ENCODE results near the gene DPP7. TPM values are rescaled to one million over a fixed set of nuclear protein-coding genes. Genes with fewer than 3 reads are reported as not detected.

The DPP7 gene
- polyA plus RNA-seq, 1 of the 3 experiments (the other 2 are of a cell fraction), result 127 TPM

DNA sequence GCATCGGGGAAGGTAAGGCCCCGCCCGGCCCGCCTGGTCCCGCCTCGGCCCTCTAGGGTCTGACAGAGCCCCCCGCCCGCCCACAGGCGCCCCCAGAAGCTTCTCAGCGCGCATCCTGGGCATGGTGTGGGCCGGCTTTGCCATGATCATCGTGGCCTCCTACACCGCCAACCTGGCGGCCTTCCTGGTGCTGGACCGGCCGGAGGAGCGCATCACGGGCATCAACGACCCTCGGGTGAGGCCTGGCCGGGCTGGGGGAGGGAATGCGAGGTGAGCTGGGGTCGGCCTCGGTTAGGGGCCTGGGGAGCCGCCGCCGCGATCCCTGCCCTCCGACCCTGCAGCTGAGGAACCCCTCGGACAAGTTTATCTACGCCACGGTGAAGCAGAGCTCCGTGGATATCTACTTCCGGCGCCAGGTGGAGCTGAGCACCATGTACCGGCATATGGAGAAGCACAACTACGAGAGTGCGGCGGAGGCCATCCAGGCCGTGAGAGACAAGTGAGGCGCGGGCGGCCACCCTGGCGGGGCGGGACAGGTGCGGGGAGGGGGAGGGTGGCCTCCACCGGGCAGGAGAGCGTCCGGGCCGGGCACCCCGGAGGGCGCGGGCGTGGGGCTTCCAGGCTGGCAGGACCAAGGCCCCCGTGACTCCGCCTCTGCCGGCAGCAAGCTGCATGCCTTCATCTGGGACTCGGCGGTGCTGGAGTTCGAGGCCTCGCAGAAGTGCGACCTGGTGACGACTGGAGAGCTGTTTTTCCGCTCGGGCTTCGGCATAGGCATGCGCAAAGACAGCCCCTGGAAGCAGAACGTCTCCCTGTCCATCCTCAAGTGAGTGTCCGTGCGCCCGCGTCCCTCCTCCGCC is 48.2 kb upstream of the DPP7 start:
- Histone ChIP-seq H3K4me1 (ENCODE audit: control insufficient read depth in 1 of 2, insufficient read depth in 2 of 2, low read depth in 1 of 2, low read length in 1 of 2) (peaks cover 0 to 3% of the 10 kb centered on the region in 2 experiments; a peak in 1 of 4 replicates), H4K20me1 (ENCODE audit: insufficient read depth) (no peaks in the 10 kb centered on the region), H3K4me3 (ENCODE audit: low read depth in 2 of 2, low read length in 1 of 2) (no peak overlapping the region), H3K79me2 (ENCODE audit: insufficient read depth) (no peaks in the 10 kb centered on the region), H3K36me3 (replicated peaks in 1 of 2; ENCODE audit: control insufficient read depth in 1 of 2, insufficient read depth in 2 of 2, low read length in 1 of 2) (no peaks in the 10 kb centered on the region), H2AFZ (ENCODE audit: low read depth) (no peak overlapping the region), H3K9me2 (no peaks in the 10 kb centered on the region), H3K9me3 (no peaks in the 10 kb centered on the region), H3K27ac (ENCODE audit: low read depth in 2 of 2, low read length in 1 of 2) (no peak overlapping the region), H3K27me3 (ENCODE audit: insufficient read depth) (peaks cover 21% of the 10 kb centered on the region), H3F3A (replicated peaks; ENCODE audit: insufficient read depth) (no peaks in the 10 kb centered on the region), H3K4me2 (no peak overlapping the region), H3K9ac (no peak overlapping the region)
- DNase-seq, result no peak
- CTCF ChIA-PET, result interaction anchor here (1.1 kb wide), 1 partner anchor 10 kb away, joined by 3 read pairs; no protein-coding TSS in a partner anchor
- 85% methylated on average over 50 of the region's 74 CpGs for WGBS (ENCODE audit: low lambda C conversion rate)
- POLR2A ChIA-PET, result no interaction called here
- no peak for TF ChIP-seq ELF1 (IDR thresholded peaks at IDR 0.05)

DNA sequence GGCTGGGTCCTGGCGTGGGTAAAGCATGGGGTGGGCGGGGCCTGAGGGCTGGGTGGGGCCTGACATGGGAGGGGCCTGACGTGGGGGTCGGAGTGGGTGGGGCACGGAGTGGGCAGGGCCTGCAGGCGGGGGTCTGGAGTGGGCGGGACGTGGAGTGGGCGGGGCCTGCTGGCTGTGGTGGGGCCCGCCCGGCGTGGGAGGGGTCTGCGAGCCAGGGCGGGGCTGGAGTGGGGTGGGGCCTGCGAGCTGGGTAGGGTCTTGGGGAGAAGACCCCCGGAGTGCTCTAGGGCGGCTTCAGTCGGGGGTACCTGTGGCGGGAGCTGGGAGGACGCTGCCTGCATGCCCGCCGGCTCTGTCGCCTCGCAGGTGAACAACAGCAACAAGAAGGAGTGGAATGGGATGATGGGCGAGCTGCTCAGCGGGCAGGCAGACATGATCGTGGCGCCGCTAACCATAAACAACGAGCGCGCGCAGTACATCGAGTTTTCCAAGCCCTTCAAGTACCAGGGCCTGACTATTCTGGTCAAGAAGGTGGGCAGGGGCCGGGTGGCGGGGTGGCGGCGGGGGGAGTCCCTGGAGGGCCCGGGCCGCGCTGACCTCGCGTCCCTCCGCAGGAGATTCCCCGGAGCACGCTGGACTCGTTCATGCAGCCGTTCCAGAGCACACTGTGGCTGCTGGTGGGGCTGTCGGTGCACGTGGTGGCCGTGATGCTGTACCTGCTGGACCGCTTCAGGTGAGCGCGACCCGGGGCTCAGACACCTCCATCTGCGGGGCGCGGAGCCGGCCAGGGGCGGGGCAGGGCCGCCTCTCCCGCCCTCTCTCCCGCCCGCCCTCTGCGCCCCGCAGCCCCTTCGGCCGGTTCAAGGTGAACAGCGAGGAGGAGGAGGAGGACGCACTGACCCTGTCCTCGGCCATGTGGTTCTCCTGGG is 47.3 kb upstream of the DPP7 start:
- ChIA-PET CTCF (no interaction called here), POLR2A (no interaction called here)
- Histone ChIP-seq H3K9ac (no peak overlapping the region), H2AFZ (ENCODE audit: low read depth) (no peak overlapping the region), H3F3A (replicated peaks; ENCODE audit: insufficient read depth) (no peaks in the 10 kb centered on the region), H3K36me3 (replicated peaks in 1 of 2; ENCODE audit: control insufficient read depth in 1 of 2, insufficient read depth in 2 of 2, low read length in 1 of 2) (no peaks in the 10 kb centered on the region), H3K79me2 (ENCODE audit: insufficient read depth) (no peaks in the 10 kb centered on the region), H3K9me2 (no peaks in the 10 kb centered on the region), H3K4me2 (no peak overlapping the region), H3K4me3 (ENCODE audit: low read depth in 2 of 2, low read length in 1 of 2) (no peak overlapping the region), H3K4me1 (ENCODE audit: control insufficient read depth in 1 of 2, insufficient read depth in 2 of 2, low read depth in 1 of 2, low read length in 1 of 2) (peaks cover 0 to 3% of the 10 kb centered on the region in 2 experiments; a peak in 1 of 4 replicates), H3K9me3 (no peaks in the 10 kb centered on the region), H3K27ac (ENCODE audit: low read depth in 2 of 2, low read length in 1 of 2) (no peak overlapping the region), H3K27me3 (ENCODE audit: insufficient read depth) (peaks cover 12% of the 10 kb centered on the region), H4K20me1 (ENCODE audit: insufficient read depth) (no peaks in the 10 kb centered on the region)
- TF ChIP-seq EZH2phosphoT487 (IDR thresholded peaks at IDR 0.05; ENCODE audit: borderline replicate concordance, low read depth), result no peak
- no peak for TF ChIP-seq FOXJ3 (CRISPR knock-in tag; IDR thresholded peaks at IDR 0.05)
- TF ChIP-seq CHD2 (IDR thresholded peaks at IDR 0.05; ENCODE audit: low read length, partially characterized antibody), result no peak
- no peak for TF ChIP-seq MXI1 (IDR thresholded peaks at IDR 0.05; ENCODE audit: low read depth, low read length)
- TF ChIP-seq, protein P1, sequence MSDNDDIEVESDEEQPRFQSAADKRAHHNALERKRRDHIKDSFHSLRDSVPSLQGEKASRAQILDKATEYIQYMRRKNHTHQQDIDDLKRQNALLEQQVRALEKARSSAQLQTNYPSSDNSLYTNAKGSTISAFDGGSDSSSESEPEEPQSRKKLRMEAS (IDR thresholded peaks at IDR 0.05; ENCODE audit: low read depth), result no peak
- TF ChIP-seq, protein P2, sequence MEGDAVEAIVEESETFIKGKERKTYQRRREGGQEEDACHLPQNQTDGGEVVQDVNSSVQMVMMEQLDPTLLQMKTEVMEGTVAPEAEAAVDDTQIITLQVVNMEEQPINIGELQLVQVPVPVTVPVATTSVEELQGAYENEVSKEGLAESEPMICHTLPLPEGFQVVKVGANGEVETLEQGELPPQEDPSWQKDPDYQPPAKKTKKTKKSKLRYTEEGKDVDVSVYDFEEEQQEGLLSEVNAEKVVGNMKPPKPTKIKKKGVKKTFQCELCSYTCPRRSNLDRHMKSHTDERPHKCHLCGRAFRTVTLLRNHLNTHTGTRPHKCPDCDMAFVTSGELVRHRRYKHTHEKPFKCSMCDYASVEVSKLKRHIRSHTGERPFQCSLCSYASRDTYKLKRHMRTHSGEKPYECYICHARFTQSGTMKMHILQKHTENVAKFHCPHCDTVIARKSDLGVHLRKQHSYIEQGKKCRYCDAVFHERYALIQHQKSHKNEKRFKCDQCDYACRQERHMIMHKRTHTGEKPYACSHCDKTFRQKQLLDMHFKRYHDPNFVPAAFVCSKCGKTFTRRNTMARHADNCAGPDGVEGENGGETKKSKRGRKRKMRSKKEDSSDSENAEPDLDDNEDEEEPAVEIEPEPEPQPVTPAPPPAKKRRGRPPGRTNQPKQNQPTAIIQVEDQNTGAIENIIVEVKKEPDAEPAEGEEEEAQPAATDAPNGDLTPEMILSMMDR (IDR thresholded peaks at IDR 0.05), result no peak
- no peak for TF ChIP-seq FOXM1 (IDR thresholded peaks at IDR 0.05; ENCODE audit: low read depth)
- TF ChIP-seq TAF1 (IDR thresholded peaks at IDR 0.05; ENCODE audit: borderline replicate concordance, low read depth, low read length), result no peak
- no peak for TF ChIP-seq RAD21 (IDR thresholded peaks at IDR 0.05; ENCODE audit: low read length)
- no peak for TF ChIP-seq ELF1 (IDR thresholded peaks at IDR 0.05)
- TF ChIP-seq POLR2AphosphoS5 (IDR thresholded peaks at IDR 0.05; ENCODE audit: low read depth, low read length), result no peak
- TF ChIP-seq TCF12 (IDR thresholded peaks at IDR 0.05), result no peak
- no peak for TF ChIP-seq NRF1 (IDR thresholded peaks at IDR 0.05; ENCODE audit: low read depth, low read length)
- TF ChIP-seq YY1 (IDR thresholded peaks at IDR 0.05; ENCODE audit: low read depth), result no peak
- no peak for TF ChIP-seq EP300 (IDR thresholded peaks at IDR 0.05; ENCODE audit: borderline replicate concordance in 1 of 2, low read depth in 1 of 2, low read length in 1 of 2)
- no peak for TF ChIP-seq RCOR1 (IDR thresholded peaks at IDR 0.05; ENCODE audit: low read length)
- no peak for TF ChIP-seq FOSL2 (IDR thresholded peaks at IDR 0.05; ENCODE audit: borderline replicate concordance, low read depth)
- TF ChIP-seq, protein P3, sequence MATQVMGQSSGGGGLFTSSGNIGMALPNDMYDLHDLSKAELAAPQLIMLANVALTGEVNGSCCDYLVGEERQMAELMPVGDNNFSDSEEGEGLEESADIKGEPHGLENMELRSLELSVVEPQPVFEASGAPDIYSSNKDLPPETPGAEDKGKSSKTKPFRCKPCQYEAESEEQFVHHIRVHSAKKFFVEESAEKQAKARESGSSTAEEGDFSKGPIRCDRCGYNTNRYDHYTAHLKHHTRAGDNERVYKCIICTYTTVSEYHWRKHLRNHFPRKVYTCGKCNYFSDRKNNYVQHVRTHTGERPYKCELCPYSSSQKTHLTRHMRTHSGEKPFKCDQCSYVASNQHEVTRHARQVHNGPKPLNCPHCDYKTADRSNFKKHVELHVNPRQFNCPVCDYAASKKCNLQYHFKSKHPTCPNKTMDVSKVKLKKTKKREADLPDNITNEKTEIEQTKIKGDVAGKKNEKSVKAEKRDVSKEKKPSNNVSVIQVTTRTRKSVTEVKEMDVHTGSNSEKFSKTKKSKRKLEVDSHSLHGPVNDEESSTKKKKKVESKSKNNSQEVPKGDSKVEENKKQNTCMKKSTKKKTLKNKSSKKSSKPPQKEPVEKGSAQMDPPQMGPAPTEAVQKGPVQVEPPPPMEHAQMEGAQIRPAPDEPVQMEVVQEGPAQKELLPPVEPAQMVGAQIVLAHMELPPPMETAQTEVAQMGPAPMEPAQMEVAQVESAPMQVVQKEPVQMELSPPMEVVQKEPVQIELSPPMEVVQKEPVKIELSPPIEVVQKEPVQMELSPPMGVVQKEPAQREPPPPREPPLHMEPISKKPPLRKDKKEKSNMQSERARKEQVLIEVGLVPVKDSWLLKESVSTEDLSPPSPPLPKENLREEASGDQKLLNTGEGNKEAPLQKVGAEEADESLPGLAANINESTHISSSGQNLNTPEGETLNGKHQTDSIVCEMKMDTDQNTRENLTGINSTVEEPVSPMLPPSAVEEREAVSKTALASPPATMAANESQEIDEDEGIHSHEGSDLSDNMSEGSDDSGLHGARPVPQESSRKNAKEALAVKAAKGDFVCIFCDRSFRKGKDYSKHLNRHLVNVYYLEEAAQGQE (IDR thresholded peaks at IDR 0.05; ENCODE audit: low read depth, low read length), result no peak
- TF ChIP-seq JUND (IDR thresholded peaks at IDR 0.05), result no peak
- WGBS (ENCODE audit: low lambda C conversion rate), result 81% methylated on average over 38 of the region's 71 CpGs
- peak; percentile 82 for DNase-seq

All from SK-N-SH (cell line).